Activated CD8-positive, alpha-beta memory T cell treated with anti-CD3 and anti-CD28 coated beads for 24 hours (primary cell): ENCODE results near the gene BMP2K.
"Not testable (repeated sequence)": the region's sequence is repeated elsewhere in the genome, so short reads cannot be mapped to it uniquely, and the experiment has no call there.

Experiments used
- DNase-seq: peaks from one replicate; pipeline ENCODE4 v3.0.0-alpha.2; 2020

Gene BMP2K

GRCh38 chr4:78796526-78796925 lies 20.4 kb downstream of the BMP2K start:
- DNase-seq: no peak

- DNase-seq: no peak
Observed at GRCh38 chr4:78797777-78798284, 21.7 kb downstream of the BMP2K start.

- DNase-seq: no peak
Observed at GRCh38 chr4:78799551-78800495, 23.7 kb downstream of the BMP2K start.

- DNase-seq: no peak
Observed at GRCh38 chr4:78800965-78801364, 24.8 kb downstream of the BMP2K start.

GRCh38 chr4:78803983-78804382 lies 27.8 kb downstream of the BMP2K start:
- DNase-seq: no peak

- DNase-seq: no peak
Observed at GRCh38 chr4:78806943-78807460, 30.9 kb downstream of the BMP2K start.

- no peak for DNase-seq
Observed at GRCh38 chr4:78809295-78809694, 33.1 kb downstream of the BMP2K start.

- no peak for DNase-seq
Observed at GRCh38 chr4:78809928-78810835, 34.0 kb downstream of the BMP2K start.

- no peak for DNase-seq
Observed at GRCh38 chr4:78811034-78811433, 34.9 kb downstream of the BMP2K start.

- DNase-seq: no peak
Observed at GRCh38 chr4:78818530-78819079, 42.5 kb downstream of the BMP2K start.

GRCh38 chr4:78824001-78824400 lies 47.9 kb downstream of the BMP2K start:
- no peak for DNase-seq

- no peak for DNase-seq
Observed at GRCh38 chr4:78827191-78827590, 51.0 kb downstream of the BMP2K start.

- DNase-seq: no peak
Observed at GRCh38 chr4:78829296-78829695, 53.1 kb downstream of the BMP2K start.

GRCh38 chr4:78839676-78840075 lies 63.5 kb downstream of the BMP2K start:
- not testable (repeated sequence) for DNase-seq

GRCh38 chr4:78840286-78840685 lies 64.1 kb downstream of the BMP2K start:
- not testable (repeated sequence) for DNase-seq

- DNase-seq: no peak
Observed at GRCh38 chr4:78845472-78845871, 69.3 kb downstream of the BMP2K start.

GRCh38 chr4:78846258-78846657 lies 70.1 kb downstream of the BMP2K start:
- DNase-seq: no peak

GRCh38 chr4:78862314-78862737 lies 86.2 kb downstream of the BMP2K start:
- no peak for DNase-seq

- no peak for DNase-seq
Observed at GRCh38 chr4:78863254-78863869, 87.2 kb downstream of the BMP2K start.

- DNase-seq: no peak
Observed at GRCh38 chr4:78863991-78864390, 87.8 kb downstream of the BMP2K start.

- DNase-seq: no peak
Observed at GRCh38 chr4:78864405-78865024, 88.4 kb downstream of the BMP2K start.

GRCh38 chr4:78865451-78865850 lies 89.3 kb downstream of the BMP2K start:
- no peak for DNase-seq
